ENCODE results near the gene RBM39.

The RBM39 gene

DNA sequence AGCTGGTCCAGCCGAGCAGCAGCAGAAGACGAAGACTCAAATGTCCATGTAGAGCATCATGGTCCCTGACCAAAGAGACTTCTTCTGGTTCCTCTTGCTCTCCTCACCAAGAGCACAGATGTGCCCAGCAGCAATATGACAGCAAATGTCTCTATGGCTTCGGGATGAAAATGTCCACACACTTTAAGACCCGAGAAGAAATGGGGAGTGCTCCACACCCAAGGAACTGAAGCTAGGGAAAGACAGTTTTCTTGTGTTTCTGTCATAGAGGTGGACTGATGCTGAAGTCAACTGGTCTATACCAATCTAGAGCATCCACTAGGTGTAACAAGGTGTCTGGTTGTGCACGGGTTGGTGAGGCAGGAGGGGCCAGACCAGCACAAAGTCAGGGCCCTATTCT is 72.8 kb downstream of the RBM39 start:
- no peak for DNase-seq (ENCODE audit: low read depth)

DNA sequence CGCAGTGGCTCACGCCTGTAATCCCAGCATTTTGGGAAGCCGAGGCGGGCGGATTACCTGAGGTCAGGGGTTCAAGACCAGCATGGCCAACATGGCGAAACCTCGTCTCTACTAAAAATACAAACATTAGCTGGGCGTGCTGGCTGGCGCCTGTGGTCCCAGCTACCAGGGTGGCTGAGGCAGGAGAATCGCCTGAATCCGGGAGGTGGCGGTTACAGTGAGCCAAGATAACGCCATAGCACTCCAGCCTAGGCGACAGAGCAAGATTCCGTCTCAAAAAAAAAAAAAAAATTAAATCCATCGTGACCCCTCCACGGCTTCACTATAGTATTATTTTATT is 76.1 kb downstream of the RBM39 start:
- no peak for DNase-seq (ENCODE audit: low read depth)

DNA sequence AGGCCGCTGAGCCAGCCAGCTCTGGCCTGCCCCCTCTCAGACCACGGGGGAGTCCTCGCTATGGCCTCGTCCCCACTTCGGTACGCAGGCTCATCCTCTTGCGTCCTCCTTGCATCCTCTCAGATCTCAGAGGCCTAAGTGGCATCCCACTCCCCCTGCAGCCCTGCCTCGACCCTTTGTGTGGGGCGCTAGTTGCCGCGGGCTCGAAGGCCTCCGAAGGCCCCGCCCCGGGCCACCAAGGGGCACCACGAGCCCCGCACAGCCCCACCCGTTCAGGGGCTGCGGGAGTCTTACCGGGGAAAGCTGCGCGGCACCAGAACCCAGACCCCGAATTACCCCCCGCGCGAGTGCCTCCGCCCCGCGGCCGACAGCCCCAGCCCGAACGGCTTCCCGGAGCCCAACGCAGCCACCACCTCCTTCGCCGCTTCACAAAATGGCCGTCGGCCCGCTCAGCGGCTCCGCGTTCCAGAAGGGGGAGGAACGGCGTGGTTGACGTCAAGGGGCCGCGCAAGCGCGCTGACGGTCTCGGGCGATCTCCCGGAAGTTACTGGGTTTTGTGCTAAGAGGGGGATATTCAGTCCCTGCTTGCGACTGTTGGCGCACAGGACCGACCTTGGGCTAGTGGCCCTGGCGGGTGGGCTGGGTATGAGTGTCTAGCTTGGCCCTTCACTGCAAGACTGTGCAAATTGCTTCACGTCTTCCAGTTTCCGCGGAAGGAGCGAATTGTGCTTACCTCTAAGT is 77.4 kb downstream of the RBM39 start, which contains the start of the genes CPNE1 and RBM12:
Gene CPNE1, minus strand, starts transcription at position 435 of the 741 bp plus-strand sequence. CDS start 31,977 bp downstream, outside the sequence.
Gene RBM12, minus strand, starts transcription at position 435 of the 741 bp plus-strand sequence. CDS start 9,578 bp downstream, outside the sequence.
- DNase-seq (ENCODE audit: low read depth), result peak; percentile 70

DNA sequence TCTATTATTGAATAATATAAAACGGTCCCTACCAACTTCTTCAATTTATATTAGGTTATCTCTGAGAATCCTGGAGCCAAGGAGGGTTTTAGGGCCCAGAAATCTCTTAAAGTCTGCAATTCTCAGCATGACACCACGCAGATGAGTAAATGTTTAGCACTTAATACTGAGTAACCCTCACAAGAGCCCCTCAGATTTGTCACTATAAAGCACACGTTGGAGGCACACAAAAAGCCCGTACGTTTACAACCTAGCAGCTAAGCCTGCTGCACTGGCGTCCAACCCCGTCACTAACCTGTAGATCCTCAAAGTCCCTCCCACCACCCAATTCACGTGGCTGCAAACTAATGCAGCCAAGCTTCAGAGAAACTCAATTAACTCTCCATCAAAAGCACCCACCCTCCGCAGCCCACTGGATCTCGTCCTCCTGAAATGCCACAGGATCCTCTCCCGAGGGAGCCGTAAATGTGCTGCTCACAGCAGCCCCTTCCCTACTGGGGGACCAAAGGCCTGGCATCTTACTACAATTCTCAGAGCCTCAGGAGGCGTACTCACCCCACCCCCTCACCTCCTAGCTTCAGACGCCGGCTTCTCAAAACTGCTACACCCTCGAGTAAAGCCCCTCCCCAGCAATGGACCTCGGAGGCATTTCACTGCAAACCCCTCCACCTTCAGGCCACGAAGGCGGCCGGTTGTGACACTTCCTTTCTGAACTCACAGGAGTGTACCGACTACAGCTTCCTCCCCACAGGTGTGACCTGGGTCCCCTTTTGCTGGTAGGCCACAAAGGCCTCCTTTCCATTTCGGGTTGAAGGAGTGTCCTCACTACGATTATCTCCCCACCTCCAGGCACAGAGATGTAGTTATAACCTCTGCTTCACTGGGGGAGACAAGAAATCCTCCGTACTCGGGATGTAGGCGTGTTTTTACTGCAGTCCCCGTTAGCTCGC is 78.3 kb downstream of the RBM39 start:
- DNase-seq (ENCODE audit: low read depth), result peak; percentile 14

DNA sequence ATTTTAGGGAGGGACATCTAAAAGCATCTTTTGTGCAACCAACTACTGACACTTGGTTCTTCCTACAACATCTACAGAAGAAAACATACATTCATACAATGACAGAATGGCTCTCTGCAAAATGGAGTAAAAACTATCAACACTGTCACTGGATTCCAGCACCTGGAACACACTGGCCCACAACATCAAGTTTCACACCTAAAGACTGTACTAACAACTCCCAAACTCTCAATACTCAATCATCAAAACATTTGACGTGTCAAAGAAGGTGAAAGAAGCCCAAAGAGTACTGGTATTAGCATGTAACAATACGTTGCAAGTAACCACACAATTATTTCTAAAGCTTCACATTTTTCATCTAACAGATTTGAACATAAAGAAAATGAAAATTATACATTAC is 79.5 kb downstream of the RBM39 start:
- no peak for DNase-seq (ENCODE audit: low read depth)

DNA sequence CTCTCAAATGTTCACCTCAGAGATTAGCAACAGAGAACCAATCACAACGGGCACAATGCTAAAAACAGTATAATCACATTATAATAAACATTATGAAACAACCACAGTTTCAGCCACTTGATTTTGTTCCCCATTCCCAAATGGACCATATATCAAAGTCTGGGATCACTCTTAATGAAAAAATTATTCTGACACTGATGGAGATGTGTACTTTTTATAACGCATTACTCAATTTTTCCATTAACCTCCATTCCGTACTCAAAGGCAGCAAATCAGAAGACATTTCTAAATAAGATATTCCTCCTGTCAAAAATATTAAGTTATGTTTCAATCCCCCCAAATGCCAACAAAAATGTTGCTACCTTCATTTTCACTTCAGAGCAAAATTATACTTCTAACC is 80.2 kb downstream of the RBM39 start:
- no peak for DNase-seq (ENCODE audit: low read depth)

DNA sequence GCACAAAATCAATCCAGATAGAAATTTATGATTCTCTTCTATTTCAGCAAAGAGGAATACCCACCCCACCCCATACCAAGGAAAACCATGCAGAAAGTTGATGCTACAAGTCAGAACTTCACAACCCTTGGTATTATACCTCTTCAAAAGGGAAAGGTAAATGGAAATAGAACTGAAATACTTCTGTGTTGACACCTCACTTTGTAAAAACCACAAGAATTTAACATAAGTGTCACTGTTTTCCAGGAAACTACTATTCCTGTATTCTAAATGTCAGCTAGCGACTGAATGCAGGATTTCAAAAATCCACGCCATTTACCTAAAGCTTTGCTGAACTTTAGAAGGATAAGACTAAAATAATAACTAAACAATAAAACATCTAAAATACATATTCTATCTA is 81.0 kb downstream of the RBM39 start:
- DNase-seq (ENCODE audit: low read depth), result no peak

DNA sequence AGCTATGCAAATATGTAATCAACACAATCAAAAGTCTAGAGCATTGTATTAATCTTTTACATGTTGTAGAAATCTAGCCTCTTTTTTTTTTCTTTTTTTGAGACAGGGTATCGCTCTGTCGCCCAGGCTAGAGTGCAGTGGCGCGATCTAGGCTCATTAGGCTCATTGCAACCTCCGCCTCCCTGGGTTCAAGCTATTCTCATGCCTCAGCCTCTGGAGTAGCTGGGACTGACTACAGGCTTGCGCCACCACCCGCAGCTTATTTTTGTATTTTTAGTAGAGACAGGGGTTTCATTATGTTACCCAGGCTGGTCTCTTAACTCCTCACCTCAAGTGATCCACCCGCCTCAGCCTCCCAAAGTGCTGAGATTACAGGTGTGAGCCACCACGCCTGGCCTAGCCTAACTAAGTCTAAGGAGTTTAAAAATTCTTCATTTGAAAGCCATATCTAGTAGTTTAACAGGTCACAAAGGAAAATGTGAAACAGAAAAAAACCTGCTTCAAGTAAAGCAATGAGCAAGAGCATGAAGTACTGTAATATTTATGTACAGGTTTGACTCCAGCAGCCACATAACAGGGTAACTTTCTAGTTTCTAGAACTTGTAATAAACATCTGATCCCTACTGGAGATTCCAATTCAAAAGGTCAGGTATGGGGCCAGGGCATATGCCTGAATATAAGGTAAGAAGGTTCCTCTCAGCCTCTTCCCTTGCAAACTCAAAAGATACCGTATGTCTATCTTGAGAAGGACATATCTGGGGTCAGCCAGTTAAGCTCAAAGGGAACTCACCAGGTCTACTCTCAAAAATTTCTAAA is 81.7 kb downstream of the RBM39 start:
- DNase-seq (ENCODE audit: low read depth), result no peak

DNA sequence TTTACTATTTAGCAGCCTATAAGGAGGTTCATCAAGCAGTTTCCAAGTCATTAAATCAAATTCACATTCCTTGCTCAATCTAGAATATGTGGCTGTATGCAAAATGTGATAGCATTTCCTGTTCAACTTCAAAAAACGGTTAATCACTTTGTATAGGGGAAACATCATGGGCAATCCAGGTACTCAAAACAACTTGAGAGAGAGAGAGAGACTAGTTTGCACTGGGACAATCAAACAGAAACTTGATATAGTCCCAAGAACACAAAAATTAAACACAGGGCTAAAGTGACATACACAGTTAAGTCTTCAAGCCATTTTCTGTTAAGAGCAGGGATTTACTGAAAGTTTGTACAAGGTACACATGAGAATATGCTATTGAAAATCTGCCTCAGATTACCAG is 84.8 kb downstream of the RBM39 start:
- no peak for DNase-seq (ENCODE audit: low read depth)

DNA sequence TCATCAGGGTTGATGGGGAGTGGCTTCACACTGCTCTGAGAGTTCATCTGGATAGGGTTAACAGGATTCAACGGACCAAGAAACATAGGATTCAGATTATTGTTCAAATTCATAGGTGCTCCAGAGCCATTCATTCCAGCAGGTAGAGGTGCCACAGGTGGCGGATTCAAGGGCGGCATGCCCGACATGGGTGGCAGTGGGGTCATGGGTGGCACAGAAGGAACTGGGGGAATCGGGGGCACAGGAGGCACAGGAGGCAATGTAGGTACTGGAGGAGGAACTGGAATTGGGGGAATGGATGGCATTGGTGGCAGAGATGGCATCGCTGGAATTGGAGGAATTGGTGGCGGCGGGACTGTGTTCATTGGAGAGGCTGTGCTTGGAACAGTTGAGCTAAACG is 87.6 kb downstream of the RBM39 start:
- DNase-seq (ENCODE audit: low read depth), result no peak

DNA sequence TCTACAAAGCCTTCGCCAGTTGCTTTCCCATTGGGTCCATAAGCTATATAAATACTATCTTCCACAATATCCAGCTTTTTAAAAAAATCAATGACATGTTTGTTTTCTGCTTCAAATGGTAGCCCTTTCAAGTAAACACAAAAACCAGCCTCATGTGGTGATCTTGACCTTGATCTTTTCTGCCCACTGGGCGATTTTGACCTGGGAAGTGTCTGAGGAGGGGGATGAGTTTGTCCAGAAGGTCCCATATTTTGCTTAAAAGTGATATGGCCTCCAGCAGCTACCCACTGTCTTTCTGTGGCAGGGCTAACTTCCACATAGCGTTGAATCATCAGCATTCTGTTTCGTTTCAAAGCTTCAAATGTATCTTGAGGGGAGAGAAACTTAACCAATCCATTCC is 88.2 kb downstream of the RBM39 start:
- DNase-seq (ENCODE audit: low read depth), result no peak
